ENCODE data around the gene PRSS38. TPM values are rescaled to one million over a fixed set of nuclear protein-coding genes. Genes with fewer than 3 reads are reported as not detected.
A peak's percentile ranks its signal among the peaks of the same experiment; 100 is the strongest.

Gene PRSS38
- total RNA-seq, 4 donors from 2014 or later: not detected

DNA sequence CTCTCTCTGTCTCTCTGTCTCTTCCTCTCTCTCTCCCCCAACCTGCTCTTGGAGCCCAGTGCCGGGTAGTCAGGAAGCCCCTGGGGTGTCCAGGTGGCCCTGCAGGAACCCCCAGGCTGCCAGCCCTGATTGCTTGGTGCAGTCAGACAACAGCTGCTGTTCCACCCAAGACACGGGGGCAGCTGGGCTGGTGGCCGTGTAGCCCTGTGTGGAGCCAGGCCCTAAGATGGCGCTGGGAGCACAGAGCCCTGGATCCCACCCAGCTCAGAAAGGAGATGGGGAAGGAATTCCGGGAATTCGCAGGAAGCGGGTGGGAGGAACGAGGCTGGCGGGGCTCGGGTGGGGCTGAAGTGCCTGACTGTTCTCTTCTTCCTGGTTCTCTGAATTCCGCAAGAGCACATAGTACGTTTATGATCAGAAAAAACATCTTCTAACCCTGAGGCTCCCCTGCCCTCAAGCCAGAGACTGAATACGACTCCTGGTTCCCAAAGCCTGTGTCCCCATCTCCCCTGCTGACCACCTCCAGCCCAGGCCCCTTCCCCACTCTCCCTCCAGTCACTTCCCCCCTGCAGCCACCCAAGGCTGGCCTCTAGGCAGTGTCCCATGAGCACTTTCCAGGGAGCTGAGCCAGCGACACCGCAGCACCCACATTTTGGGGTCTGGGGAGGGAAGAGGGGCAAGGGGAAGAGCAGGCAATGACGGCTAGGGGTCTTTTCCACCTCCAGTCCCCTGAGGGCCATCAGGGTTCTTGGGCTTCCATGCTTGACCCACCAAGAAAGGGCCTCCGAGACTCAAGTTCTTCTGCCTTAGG, 77.2 kb downstream of the PRSS38 start:
- H3K9me3 ChIP-seq: no peaks in the 10 kb centered on the region
- 58% methylated on average over 17 of the region's 17 CpGs for WGBS
- H3K4me3 ChIP-seq: no peak overlapping the region
- TF ChIP-seq POLR2A (IDR thresholded peaks at IDR 0.05): no peak
- H3K27me3 ChIP-seq: no peaks in the 10 kb centered on the region
- no peaks in the 10 kb centered on the region for H3K4me1 ChIP-seq
- no peak overlapping the region for H3K27ac ChIP-seq
- H3K36me3 ChIP-seq: no peaks in the 10 kb centered on the region
- peak in 1 of 2 donors; percentile 71 for DNase-seq (ENCODE audit: low spot score in 2 of 2)

DNA sequence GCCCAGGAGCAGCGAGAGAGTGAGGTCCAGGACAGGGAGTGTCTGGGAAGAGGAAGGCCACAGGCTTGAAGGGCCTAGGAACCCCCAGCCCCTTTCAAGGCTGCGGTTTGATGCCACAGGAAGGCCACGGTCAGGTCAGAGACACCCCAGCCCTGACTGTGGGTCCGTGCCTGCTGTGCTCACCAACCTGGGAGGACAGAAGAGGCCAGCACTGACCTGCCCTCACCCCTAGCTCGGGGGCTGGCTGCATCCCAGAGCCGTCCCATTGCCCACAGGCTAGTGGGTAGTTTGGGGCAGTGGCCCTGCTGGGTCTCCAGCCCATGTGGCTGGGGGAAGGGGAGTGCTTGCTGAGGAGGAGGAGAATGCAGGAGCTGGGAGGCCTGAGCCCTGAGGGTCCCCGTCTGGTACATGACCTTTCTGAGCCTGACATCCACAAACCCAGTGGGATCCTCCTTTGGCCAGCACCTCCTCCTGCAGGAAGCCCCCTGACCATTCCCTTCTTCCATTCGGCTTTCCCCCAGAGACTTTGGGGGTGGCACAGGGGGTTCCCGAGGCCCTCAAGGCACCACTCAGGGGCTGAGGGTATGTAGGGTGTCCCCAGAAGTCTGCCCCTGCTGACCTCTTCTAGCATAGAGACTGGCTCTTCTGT, 77.9 kb downstream of the PRSS38 start:
- TF ChIP-seq EP300 (IDR thresholded peaks at IDR 0.05): no peak
- TF ChIP-seq, protein P1, sequence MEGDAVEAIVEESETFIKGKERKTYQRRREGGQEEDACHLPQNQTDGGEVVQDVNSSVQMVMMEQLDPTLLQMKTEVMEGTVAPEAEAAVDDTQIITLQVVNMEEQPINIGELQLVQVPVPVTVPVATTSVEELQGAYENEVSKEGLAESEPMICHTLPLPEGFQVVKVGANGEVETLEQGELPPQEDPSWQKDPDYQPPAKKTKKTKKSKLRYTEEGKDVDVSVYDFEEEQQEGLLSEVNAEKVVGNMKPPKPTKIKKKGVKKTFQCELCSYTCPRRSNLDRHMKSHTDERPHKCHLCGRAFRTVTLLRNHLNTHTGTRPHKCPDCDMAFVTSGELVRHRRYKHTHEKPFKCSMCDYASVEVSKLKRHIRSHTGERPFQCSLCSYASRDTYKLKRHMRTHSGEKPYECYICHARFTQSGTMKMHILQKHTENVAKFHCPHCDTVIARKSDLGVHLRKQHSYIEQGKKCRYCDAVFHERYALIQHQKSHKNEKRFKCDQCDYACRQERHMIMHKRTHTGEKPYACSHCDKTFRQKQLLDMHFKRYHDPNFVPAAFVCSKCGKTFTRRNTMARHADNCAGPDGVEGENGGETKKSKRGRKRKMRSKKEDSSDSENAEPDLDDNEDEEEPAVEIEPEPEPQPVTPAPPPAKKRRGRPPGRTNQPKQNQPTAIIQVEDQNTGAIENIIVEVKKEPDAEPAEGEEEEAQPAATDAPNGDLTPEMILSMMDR (IDR thresholded peaks at IDR 0.05): no peak
- TF ChIP-seq POLR2AphosphoS5 (IDR thresholded peaks at IDR 0.05): no peak
- TF ChIP-seq POLR2A (IDR thresholded peaks at IDR 0.05): no peak
- no peak overlapping the region for H3K4me3 ChIP-seq
- peak in 1 of 2 donors; percentile 72 for DNase-seq (ENCODE audit: low spot score in 2 of 2)
- no peaks in the 10 kb centered on the region for H3K36me3 ChIP-seq
- H3K27ac ChIP-seq: no peak overlapping the region
- no peaks in the 10 kb centered on the region for H3K9me3 ChIP-seq
- WGBS: 68% methylated on average over 6 of the region's 9 CpGs
- no peaks in the 10 kb centered on the region for H3K27me3 ChIP-seq
- no peaks in the 10 kb centered on the region for H3K4me1 ChIP-seq

DNA sequence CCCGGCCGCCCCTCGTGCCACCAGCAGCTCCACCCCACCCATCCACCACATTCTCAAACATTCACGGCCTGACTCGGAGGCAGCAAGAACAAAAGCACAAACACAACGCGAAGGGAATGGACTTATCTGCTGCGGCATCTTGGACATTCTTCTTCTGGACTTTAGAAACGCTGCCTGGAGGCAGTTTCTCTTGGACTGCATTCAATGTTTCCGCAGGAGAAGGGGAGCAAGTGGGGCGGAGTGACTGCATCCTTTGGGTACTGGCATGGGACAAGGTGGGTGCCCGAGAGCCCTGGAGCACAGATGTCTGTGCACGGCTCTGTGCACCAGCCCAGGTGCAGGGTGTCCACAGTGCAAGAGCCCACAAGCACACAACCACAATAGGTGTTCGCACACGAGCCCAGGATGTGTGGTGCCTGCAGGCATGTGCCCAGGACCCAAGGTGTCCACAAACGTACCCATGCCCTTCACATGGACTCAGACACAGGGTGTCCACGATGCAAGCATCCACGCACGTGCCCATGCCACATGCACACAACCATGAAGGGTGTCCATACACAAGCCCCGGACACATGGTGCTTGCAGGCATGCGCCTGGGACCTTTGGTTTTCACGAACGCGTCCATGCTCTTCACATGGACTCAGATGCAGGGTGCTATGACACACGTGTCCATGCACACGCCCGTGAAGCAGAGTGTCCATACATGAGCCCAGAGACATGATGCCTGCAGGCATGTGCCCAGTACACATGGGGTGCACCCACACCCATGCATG, 78.7 kb downstream of the PRSS38 start:
- Histone ChIP-seq H3K27ac (no peak overlapping the region), H3K36me3 (no peaks in the 10 kb centered on the region), H3K27me3 (no peaks in the 10 kb centered on the region), H3K4me3 (no peak overlapping the region), H3K4me1 (no peaks in the 10 kb centered on the region), H3K9me3 (no peaks in the 10 kb centered on the region)
- 80% methylated on average over 12 of the region's 27 CpGs for WGBS
- peak; percentile 51 to 69 for DNase-seq (ENCODE audit: low spot score in 2 of 2)
- TF ChIP-seq, protein P1 (IDR thresholded peaks at IDR 0.05): no peak
- TF ChIP-seq POLR2AphosphoS5 (IDR thresholded peaks at IDR 0.05) (no peak), POLR2A (IDR thresholded peaks at IDR 0.05) (no peak), EP300 (IDR thresholded peaks at IDR 0.05) (no peak)

DNA sequence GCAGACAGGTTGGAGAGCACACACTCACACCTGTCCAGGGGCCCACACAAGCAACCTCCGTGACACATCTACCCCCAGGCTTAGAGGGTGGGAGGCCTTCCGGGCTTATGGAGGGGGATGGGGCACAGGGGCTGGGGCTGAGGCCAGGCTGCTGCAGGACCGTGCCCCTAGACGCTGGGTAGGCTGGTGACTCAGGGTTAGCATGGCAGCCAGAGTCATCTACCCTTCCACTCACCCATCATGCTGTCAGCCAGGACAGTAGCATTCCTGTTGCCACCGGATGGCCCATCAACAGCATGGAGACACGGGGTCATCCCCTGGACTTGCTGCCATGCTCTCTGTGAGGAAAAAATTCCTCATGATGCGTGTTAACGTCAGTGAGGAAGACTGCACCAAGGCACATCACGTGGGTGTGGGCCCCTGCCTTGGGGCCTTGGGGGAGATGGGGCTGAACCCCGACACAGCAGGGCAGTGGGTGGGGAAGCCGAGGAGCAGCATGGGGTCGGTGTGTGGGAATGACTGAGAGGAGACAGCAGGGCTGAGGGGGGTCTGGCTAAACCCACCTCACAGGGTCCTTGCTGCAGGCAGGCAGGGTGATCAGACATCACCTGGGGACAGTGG, 79.5 kb downstream of the PRSS38 start:
- WGBS: 93% methylated on average over 11 of the region's 12 CpGs
- Histone ChIP-seq H3K27me3 (no peaks in the 10 kb centered on the region), H3K9me3 (no peaks in the 10 kb centered on the region), H3K27ac (no peak overlapping the region), H3K4me3 (no peak overlapping the region), H3K4me1 (no peaks in the 10 kb centered on the region), H3K36me3 (no peaks in the 10 kb centered on the region)
- TF ChIP-seq EP300 (IDR thresholded peaks at IDR 0.05): no peak
- TF ChIP-seq POLR2A (IDR thresholded peaks at IDR 0.05): no peak
- TF ChIP-seq, protein P1 (IDR thresholded peaks at IDR 0.05): no peak
- TF ChIP-seq POLR2AphosphoS5 (IDR thresholded peaks at IDR 0.05): no peak
- DNase-seq (ENCODE audit: low spot score in 2 of 2): peak in 1 of 2 donors; percentile 48

Other genes starting within 250 kb of the PRSS38 start
- gene JMJD4, start 80.4 kb upstream of the PRSS38 start, total RNA-seq: 10 to 100 TPM in 3 of 4 donors, 1 to 10 TPM in 1; 9.9 to 24.2 (median 16.5) TPM
- 10 to 100 TPM; 35.8 to 51.0 (median 42.9) TPM for gene SNAP47, start 80.2 kb upstream of the PRSS38 start, total RNA-seq
- gene WNT9A, start 132.3 kb downstream of the PRSS38 start, total RNA-seq: 1 to 10 TPM in 2 of 4 donors, under 1 TPM in 2; 0.85 to 2.6 (median 1.1) TPM
- gene WNT3A, start 191.3 kb downstream of the PRSS38 start, total RNA-seq: 1 to 10 TPM; 2.8 to 6.3 (median 3.8) TPM